ENCODE data around the gene SLC16A10. TPM values are rescaled to one million over a fixed set of nuclear protein-coding genes. Genes with fewer than 3 reads are reported as not detected.

SLC16A10 gene
- total RNA-seq, 1 experiment from 2014 or later: 0.05 TPM

GRCh38 chr6:111110036-111110435, 22.7 kb downstream of the SLC16A10 start:
- TF ChIP-seq, protein P1, sequence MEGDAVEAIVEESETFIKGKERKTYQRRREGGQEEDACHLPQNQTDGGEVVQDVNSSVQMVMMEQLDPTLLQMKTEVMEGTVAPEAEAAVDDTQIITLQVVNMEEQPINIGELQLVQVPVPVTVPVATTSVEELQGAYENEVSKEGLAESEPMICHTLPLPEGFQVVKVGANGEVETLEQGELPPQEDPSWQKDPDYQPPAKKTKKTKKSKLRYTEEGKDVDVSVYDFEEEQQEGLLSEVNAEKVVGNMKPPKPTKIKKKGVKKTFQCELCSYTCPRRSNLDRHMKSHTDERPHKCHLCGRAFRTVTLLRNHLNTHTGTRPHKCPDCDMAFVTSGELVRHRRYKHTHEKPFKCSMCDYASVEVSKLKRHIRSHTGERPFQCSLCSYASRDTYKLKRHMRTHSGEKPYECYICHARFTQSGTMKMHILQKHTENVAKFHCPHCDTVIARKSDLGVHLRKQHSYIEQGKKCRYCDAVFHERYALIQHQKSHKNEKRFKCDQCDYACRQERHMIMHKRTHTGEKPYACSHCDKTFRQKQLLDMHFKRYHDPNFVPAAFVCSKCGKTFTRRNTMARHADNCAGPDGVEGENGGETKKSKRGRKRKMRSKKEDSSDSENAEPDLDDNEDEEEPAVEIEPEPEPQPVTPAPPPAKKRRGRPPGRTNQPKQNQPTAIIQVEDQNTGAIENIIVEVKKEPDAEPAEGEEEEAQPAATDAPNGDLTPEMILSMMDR (IDR thresholded peaks at IDR 0.05; ENCODE audit: unreplicated experiment): no peak
- intact Hi-C loops (cut with micrococcal nuclease): no loop called here
- no TSS peak for BruUV-seq (replicated peaks)
- Mint-ChIP-seq H3K27ac (ENCODE audit: low read depth, unreplicated experiment) (no peak overlapping the region), H3K9me3 (ENCODE audit: unreplicated experiment) (no peaks in the 10 kb centered on the region), H3K27me3 (ENCODE audit: insufficient read depth, unreplicated experiment) (peaks cover 14% of the 10 kb centered on the region), H3K4me1 (ENCODE audit: insufficient read depth, unreplicated experiment) (peaks cover 19% of the 10 kb centered on the region), H3K4me3 (ENCODE audit: unreplicated experiment) (no peak overlapping the region), H3K36me3 (ENCODE audit: insufficient read depth, unreplicated experiment) (no peaks in the 10 kb centered on the region)
- CTCF ChIA-PET: interaction anchor here (0.6 to 0.7 kb wide), 2 partner anchors 87 to 110 kb away, joined by 3 to 4 read pairs; no protein-coding TSS in a partner anchor
- POLR2A ChIA-PET: no interaction called here
- no peak for DNase-seq (ENCODE audit: unreplicated experiment)

- ChIA-PET POLR2A (no interaction called here), CTCF (interaction anchor here (0.6 kb wide), 1 partner anchor 428 kb away, joined by 3 read pairs; no protein-coding TSS in a partner anchor)
- Mint-ChIP-seq H3K36me3 (ENCODE audit: insufficient read depth, unreplicated experiment) (no peaks in the 10 kb centered on the region), H3K4me3 (ENCODE audit: unreplicated experiment) (no peak overlapping the region), H3K4me1 (ENCODE audit: insufficient read depth, unreplicated experiment) (peaks cover 6% of the 10 kb centered on the region), H3K9me3 (ENCODE audit: unreplicated experiment) (no peaks in the 10 kb centered on the region), H3K27me3 (ENCODE audit: insufficient read depth, unreplicated experiment) (peaks cover 14% of the 10 kb centered on the region), H3K27ac (ENCODE audit: low read depth, unreplicated experiment) (no peak overlapping the region)
- no TSS peak for BruUV-seq (replicated peaks)
- peak; percentile 5 for DNase-seq (ENCODE audit: unreplicated experiment)
- intact Hi-C loops (cut with micrococcal nuclease): no loop called here
- TF ChIP-seq, protein P1 (IDR thresholded peaks at IDR 0.05; ENCODE audit: unreplicated experiment): no peak
These were observed 26.2 kb downstream of the SLC16A10 start for GRCh38 chr6:111113336-111114086.

- intact Hi-C loops (cut with micrococcal nuclease): no loop called here
- ChIA-PET CTCF (interaction anchor here (0.6 kb wide), 1 partner anchor 428 kb away, joined by 3 read pairs; no protein-coding TSS in a partner anchor), POLR2A (no interaction called here)
- H3K4me1 Mint-ChIP-seq (ENCODE audit: insufficient read depth, unreplicated experiment): peaks cover 6% of the 10 kb centered on the region
- H3K9me3 Mint-ChIP-seq (ENCODE audit: unreplicated experiment): no peaks in the 10 kb centered on the region
- no TSS peak for BruUV-seq (replicated peaks)
- peak; percentile 3 for DNase-seq (ENCODE audit: unreplicated experiment)
- no peak overlapping the region for H3K27ac Mint-ChIP-seq (ENCODE audit: low read depth, unreplicated experiment)
- H3K36me3 Mint-ChIP-seq (ENCODE audit: insufficient read depth, unreplicated experiment): no peaks in the 10 kb centered on the region
- TF ChIP-seq, protein P1 (IDR thresholded peaks at IDR 0.05; ENCODE audit: unreplicated experiment): no peak
- peaks cover 14% of the 10 kb centered on the region for H3K27me3 Mint-ChIP-seq (ENCODE audit: insufficient read depth, unreplicated experiment)
- H3K4me3 Mint-ChIP-seq (ENCODE audit: unreplicated experiment): no peak overlapping the region
These were observed 26.8 kb downstream of the SLC16A10 start for GRCh38 chr6:111114087-111114443.

GRCh38 chr6:111114482-111114881, 27.2 kb downstream of the SLC16A10 start:
- POLR2A ChIA-PET: no interaction called here

More at GRCh38 chr6:111114482-111114881, 27.2 kb downstream of the SLC16A10 start:
- Mint-ChIP-seq H3K27me3 (ENCODE audit: insufficient read depth, unreplicated experiment) (peaks cover 14% of the 10 kb centered on the region), H3K4me3 (ENCODE audit: unreplicated experiment) (no peak overlapping the region), H3K9me3 (ENCODE audit: unreplicated experiment) (no peaks in the 10 kb centered on the region), H3K36me3 (ENCODE audit: insufficient read depth, unreplicated experiment) (no peaks in the 10 kb centered on the region), H3K4me1 (ENCODE audit: insufficient read depth, unreplicated experiment) (peaks cover 6% of the 10 kb centered on the region), H3K27ac (ENCODE audit: low read depth, unreplicated experiment) (no peak overlapping the region)
- CTCF ChIA-PET: interaction anchor here (0.7 kb wide), 1 partner anchor 340 kb away, joined by 6 read pairs; no protein-coding TSS in a partner anchor
- BruUV-seq (replicated peaks): no TSS peak
- DNase-seq (ENCODE audit: unreplicated experiment): no peak
- TF ChIP-seq, protein P1 (IDR thresholded peaks at IDR 0.05; ENCODE audit: unreplicated experiment): no peak
- intact Hi-C loops (cut with micrococcal nuclease): no loop called here
